Fibroblast of lung (primary cell): Measurements from ENCODE around the gene ANO1.

ENCODE experiments used
- CTCF ChIP-seq, 2 donors: IDR thresholded peaks in 1 of 2; conservative IDR thresholded peaks in 1 of 2; 1 replicate in 1 of 2; 2 replicates in 1 of 2; pipeline ENCODE4 v1.5.1; 2011 to 2012; ENCODE audit warnings: low read length in 2 of 2, control low read depth in 1 of 2, inconsistent platforms in 1 of 2, low read depth in 1 of 2, mild to moderate bottlenecking in 1 of 2
- EZH2 ChIP-seq: IDR thresholded peaks from 2 replicates; pipeline ENCODE4 v1.5.1; 2012; ENCODE audit warnings: low read length, control low read depth, mild to moderate bottlenecking; ENCODE audit errors: missing control alignments

GRCh38 chr11:70145841-70146240 lies 67.7 kb downstream of the ANO1 start:
- TF ChIP-seq CTCF (conservative IDR thresholded peaks at IDR 0.05 in 1 of 2, IDR thresholded peaks at IDR 0.05 in 1 of 2; ENCODE audit: low read depth in 1 of 2, low read length in 2 of 2) (no peak), EZH2 (no peak)
